GM12878 (cell line): Measurements from ENCODE around the gene KLHL35. TPM values are rescaled to one million over a fixed set of nuclear protein-coding genes. Genes with fewer than 3 reads are reported as not detected.

Experiments used
- ATAC-seq: fragments of 200-7000 bp; cut with Tn5 transposase; 3 replicates; pipeline ENCODE4 v1.9.1; 2020; ENCODE audit warnings: mild to moderate bottlenecking, moderate library complexity
- BruUV-seq: library from RNA; stranded (reverse); fragments of 400-500 nt; replicated peaks from 2 replicates; lab custom pipeline; 2021; lab: Mats Ljungman, UMichigan
- CTCF ChIA-PET: fragments of 300-600 bp; sonication (Branson Sonifier 250); formaldehyde crosslinking; extraction: SDS; loops from one replicate; lab custom pipeline; 2021; ENCODE audit warnings: inconsistent platforms; lab: Yijun Ruan, JAX
- POLR2A ChIA-PET: fragments of 350-600 bp; formaldehyde crosslinking; extraction: SDS; loops from one replicate; lab custom pipeline; 2021; ENCODE audit warnings: inconsistent platforms; lab: Charles Lee
- RAD21 ChIA-PET: fragments of 300-600 bp; sonication (Branson Sonifier 250); formaldehyde crosslinking; loops from one replicate; lab custom pipeline; 2023; ENCODE audit warnings: antibody characterized with exemption; ENCODE audit not compliant: unreplicated experiment; lab: Charles Lee
- SMC1A ChIA-PET: fragments of 300-600 bp; sonication (Branson Sonifier 250); formaldehyde crosslinking; loops from one replicate; lab custom pipeline; 2023; ENCODE audit not compliant: unreplicated experiment, uncharacterized antibody; lab: Charles Lee
- DNase-seq: peaks from one replicate; pipeline ENCODE4 v3.0.0-alpha.2; 2011; ENCODE audit warnings: low read depth, low spot score
- FAIRE-seq: peaks from 3 replicates; lab custom pipeline; 2011; peaks lifted over from hg19 to GRCh38; lab: Jason Lieb, UNC
- H2AFZ ChIP-seq: 2 replicates; pipeline ENCODE4 v1.6.0; 2011; ENCODE audit warnings: low read depth, low read length, control low read depth; ENCODE audit not compliant: control insufficient read depth
- H3K27ac ChIP-seq: 2 replicates; pipeline ENCODE4 v1.5.1; 2011; ENCODE audit warnings: control low read depth; ENCODE audit not compliant: control insufficient read depth, insufficient read depth
- H3K27me3 ChIP-seq, 2 experiments: replicated peaks in 1 of 2; 2 replicates each; pipeline versions ENCODE4 v1.6.0 to v1.6.1; 2011; ENCODE audit warnings: low read length in 1 of 2; ENCODE audit not compliant: control insufficient read depth in 2 of 2, insufficient read depth in 2 of 2
- H3K36me3 ChIP-seq, 2 experiments: 2 replicates each; pipeline ENCODE4 v1.5.1; 2011; ENCODE audit warnings: low read length in 1 of 2; ENCODE audit not compliant: control insufficient read depth in 2 of 2, insufficient read depth in 2 of 2
- H3K4me1 ChIP-seq: 2 replicates; pipeline ENCODE4 v1.6.1; 2011; ENCODE audit warnings: mild to moderate bottlenecking, low read length, moderate library complexity, mixed read lengths; ENCODE audit not compliant: control insufficient read depth, insufficient read depth
- H3K4me2 ChIP-seq: 2 replicates; pipeline ENCODE4 v1.6.0; 2011; ENCODE audit warnings: control low read depth; ENCODE audit not compliant: control insufficient read depth, insufficient read depth
- H3K4me3 ChIP-seq: fragments of 200-600 bp; sonication (generic); 2 replicates; pipeline ENCODE4 v1.5.1; 2016
- H3K79me2 ChIP-seq: 2 replicates; pipeline ENCODE4 v1.6.0; 2011; ENCODE audit warnings: low read length; ENCODE audit not compliant: control insufficient read depth, insufficient read depth
- H3K9ac ChIP-seq: 2 replicates; pipeline ENCODE4 v1.8.0; 2011; ENCODE audit warnings: low read length, control low read depth, mixed read lengths; ENCODE audit not compliant: control insufficient read depth, insufficient read depth
- H3K9me3 ChIP-seq: replicated peaks from 3 replicates; pipeline ENCODE4 v1.5.1; 2011; ENCODE audit warnings: mild to moderate bottlenecking, low read length; ENCODE audit not compliant: control insufficient read depth, insufficient read depth
- H4K20me1 ChIP-seq: 2 replicates; pipeline ENCODE4 v1.6.0; 2011; ENCODE audit not compliant: control insufficient read depth, insufficient read depth
- POLR2AphosphoS5 ChIP-seq: IDR thresholded peaks from 2 replicates; pipeline ENCODE4 v1.6.1; 2011; ENCODE audit warnings: mild to moderate bottlenecking, low read length, inconsistent platforms
- WGBS: methylation state at CpG from one replicate; pipeline ENCODE4 v1.1.6; 2016; ENCODE audit warnings: low lambda C conversion rate; ENCODE audit not compliant: insufficient replicate concordance, insufficient coverage; ENCODE audit errors: missing lambda C conversion rate; 5-methylcytosine and 5-hydroxymethylcytosine counted together
- in situ Hi-C: fragments of 300-500 bp; cut with MboI; formaldehyde crosslinking; loops from 9 replicates; pipeline ENCODE4 v1.14.3; 2018; ENCODE audit warnings: mixed read lengths
- intact Hi-C: fragments of 100-400 bp; cut with micrococcal nuclease; formaldehyde crosslinking; loops from one replicate; pipeline ENCODE4 v1.14.2; 2022; ENCODE audit not compliant: unreplicated experiment
- polyA plus RNA-seq, 11 experiments: library from polyadenylated mRNA; depleted of rRNA in 4 of 11; unstranded in 6 of 11; stranded (reverse) in 5 of 11; fragments of >200 nt; fragmentation: Nextera tagmentation in 4 of 11; fragmentation: Illumina TruSeq in 1 of 11; extraction: Ambion mirVana in 4 of 11; extraction: Trizol in 1 of 11; gene quantifications; 1 replicate in 1 of 11; 2 replicates in 10 of 11; pipeline versions ENCODE4 v1.2.1 to v1.2.3, GENCODE V29; 2011 to 2016; ENCODE audit warnings: inconsistent platforms in 2 of 11, missing spikeins in 2 of 11, low read depth in 1 of 11
- total RNA-seq, 4 experiments: library from RNA; depleted of rRNA in 3 of 4; stranded (reverse); fragments of >200 nt in 3 of 4; fragmentation: Illumina TruSeq in 1 of 4; extraction: Trizol in 1 of 4; gene quantifications; 2 replicates each; pipeline versions ENCODE4 v1.2.1 to v1.2.3, GENCODE V29; 2013 to 2021
- TF ChIP-seq, protein P1 (sequence below), 3 experiments: IDR thresholded peaks in 2 of 3; conservative IDR thresholded peaks in 1 of 3; 2 replicates each; pipeline ENCODE4 v1.5.1; 2011; ENCODE audit warnings: low read depth in 3 of 3, low read length in 3 of 3, mild to moderate bottlenecking in 3 of 3, control low read depth in 2 of 3, moderate library complexity in 2 of 3, inconsistent platforms in 1 of 3, mixed read lengths in 1 of 3; ENCODE audit not compliant: control insufficient read depth in 2 of 3, insufficient read depth in 1 of 3; ENCODE audit errors: extremely low read depth in 1 of 3

KLHL35 gene
- total and polyA plus RNA-seq, 10 of the 15 experiments (the other 5 are each of a cell fraction or from before 2014, with no cell fraction given) = 0.04 to 0.34 (median 0.13) TPM; not detected in 1

DNA sequence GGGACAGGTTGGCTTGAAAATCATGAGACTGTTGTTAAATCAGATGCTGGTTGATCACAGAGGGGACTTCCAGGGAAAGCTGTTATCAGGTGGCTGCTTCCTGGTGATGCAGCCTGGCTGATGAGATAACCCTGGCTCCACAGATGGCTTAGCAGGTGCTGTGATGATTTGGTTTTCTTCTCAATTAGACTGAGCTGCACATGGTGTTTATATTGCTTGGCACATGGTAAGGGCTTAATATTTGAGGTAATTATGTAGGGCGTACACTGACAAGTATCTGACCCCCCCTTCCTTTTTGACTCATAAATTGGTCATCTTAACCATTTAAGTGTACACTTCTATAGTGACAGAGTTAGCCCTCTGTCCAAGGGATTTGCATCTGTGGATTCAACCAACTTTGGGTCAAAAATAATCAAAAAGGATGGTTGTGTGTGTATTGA lies 26.6 kb downstream of the KLHL35 start:
- no peak overlapping the region for H3K27ac ChIP-seq
- RAD21 ChIA-PET = interaction anchor here (1.3 kb wide), 1 partner anchor 122 kb away, joined by 3 read pairs; no protein-coding TSS in a partner anchor
- peaks cover 52% of the 10 kb centered on the region for H3K79me2 ChIP-seq
- no peak overlapping the region for H3K4me2 ChIP-seq
- TF ChIP-seq, protein P1, sequence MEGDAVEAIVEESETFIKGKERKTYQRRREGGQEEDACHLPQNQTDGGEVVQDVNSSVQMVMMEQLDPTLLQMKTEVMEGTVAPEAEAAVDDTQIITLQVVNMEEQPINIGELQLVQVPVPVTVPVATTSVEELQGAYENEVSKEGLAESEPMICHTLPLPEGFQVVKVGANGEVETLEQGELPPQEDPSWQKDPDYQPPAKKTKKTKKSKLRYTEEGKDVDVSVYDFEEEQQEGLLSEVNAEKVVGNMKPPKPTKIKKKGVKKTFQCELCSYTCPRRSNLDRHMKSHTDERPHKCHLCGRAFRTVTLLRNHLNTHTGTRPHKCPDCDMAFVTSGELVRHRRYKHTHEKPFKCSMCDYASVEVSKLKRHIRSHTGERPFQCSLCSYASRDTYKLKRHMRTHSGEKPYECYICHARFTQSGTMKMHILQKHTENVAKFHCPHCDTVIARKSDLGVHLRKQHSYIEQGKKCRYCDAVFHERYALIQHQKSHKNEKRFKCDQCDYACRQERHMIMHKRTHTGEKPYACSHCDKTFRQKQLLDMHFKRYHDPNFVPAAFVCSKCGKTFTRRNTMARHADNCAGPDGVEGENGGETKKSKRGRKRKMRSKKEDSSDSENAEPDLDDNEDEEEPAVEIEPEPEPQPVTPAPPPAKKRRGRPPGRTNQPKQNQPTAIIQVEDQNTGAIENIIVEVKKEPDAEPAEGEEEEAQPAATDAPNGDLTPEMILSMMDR (IDR thresholded peaks at IDR 0.05 in 2 of 3, conservative IDR thresholded peaks at IDR 0.05 in 1 of 3; ENCODE audit: control insufficient read depth in 2 of 3, extremely low read depth in 1 of 3, insufficient read depth in 1 of 3, low read depth in 3 of 3, low read length in 3 of 3) = no peak
- TF ChIP-seq POLR2AphosphoS5 = 0 out of 2 replicates have a peak, but pooled peaks have one; percentile 15
- no peak overlapping the region for H3K4me3 ChIP-seq
- SMC1A ChIA-PET = interaction anchor here (1.7 kb wide), 1 partner anchor 130 kb away, joined by 3 read pairs; no protein-coding TSS in a partner anchor
- H3K27me3 ChIP-seq = no peaks in the 10 kb centered on the region
- in situ Hi-C loops (no loop called here), intact Hi-C loops (no loop called here)
- H3K36me3 ChIP-seq = peaks cover 26 to 51% of the 10 kb centered on the region in 2 experiments
- no peak for DNase-seq
- WGBS = 46% methylated on average over 1 of the region's 1 CpG
- BruUV-seq = no TSS peak
- ATAC-seq = peak; percentile 22
- H3K4me1 ChIP-seq = no peaks in the 10 kb centered on the region; the same call in 1 of the 2 replicates
- FAIRE-seq = no peak
- no peak overlapping the region for H3K9ac ChIP-seq
- no peaks in the 10 kb centered on the region for H3K9me3 ChIP-seq
- H4K20me1 ChIP-seq = peaks cover 32% of the 10 kb centered on the region
- H2AFZ ChIP-seq = no peak overlapping the region
- POLR2A ChIA-PET = no interaction called here
- CTCF ChIA-PET = interaction anchor here (1.1 to 1.4 kb wide), 2 partner anchors 18 to 21 kb away, joined by 3 to 4 read pairs; no protein-coding TSS in a partner anchor
